Hypothalamus (tissue), 51 donors: Measurements from ENCODE around the gene CD300LG.

Experiments
- DNase-seq, 51 donors: peaks; one replicate each; lab custom pipeline; 2025; lab: John Stamatoyannopoulos, UW

The CD300LG gene

DNA sequence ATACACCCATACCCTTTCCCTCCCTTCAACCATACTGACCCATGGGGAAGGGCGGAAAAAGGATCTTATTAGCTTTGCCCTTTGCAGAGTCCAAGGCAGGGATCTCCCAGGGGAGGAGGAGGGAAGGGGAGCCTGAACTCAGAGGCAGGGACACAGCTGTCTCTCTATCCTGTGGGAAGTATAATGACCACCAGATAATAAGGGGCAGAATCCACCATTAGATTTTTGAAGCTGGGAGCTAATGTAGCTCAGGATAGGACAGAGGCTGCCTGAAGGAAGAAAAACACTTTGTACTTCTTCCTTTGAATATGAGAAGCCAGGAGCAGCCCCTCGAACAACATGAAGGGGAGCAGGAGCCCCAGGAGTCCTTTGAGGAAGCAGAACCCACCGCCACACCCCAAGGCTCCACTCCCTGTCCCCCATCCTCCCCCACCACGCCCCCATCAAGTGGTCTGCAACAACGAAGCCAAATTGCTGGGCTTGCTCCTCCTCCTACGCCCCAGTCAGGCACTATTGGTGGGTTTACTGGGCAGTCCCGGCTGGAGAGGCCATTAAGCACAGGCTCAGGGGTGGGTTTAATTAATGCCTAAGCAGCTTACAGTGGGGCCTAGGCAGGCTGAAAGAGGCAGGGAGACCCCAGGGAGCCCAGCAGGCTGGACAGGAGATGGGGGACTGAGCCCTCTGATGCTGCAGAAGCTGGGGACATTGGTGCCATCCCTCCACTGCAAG is 55.0 kb downstream of the CD300LG start:
- no peak for DNase-seq

DNA sequence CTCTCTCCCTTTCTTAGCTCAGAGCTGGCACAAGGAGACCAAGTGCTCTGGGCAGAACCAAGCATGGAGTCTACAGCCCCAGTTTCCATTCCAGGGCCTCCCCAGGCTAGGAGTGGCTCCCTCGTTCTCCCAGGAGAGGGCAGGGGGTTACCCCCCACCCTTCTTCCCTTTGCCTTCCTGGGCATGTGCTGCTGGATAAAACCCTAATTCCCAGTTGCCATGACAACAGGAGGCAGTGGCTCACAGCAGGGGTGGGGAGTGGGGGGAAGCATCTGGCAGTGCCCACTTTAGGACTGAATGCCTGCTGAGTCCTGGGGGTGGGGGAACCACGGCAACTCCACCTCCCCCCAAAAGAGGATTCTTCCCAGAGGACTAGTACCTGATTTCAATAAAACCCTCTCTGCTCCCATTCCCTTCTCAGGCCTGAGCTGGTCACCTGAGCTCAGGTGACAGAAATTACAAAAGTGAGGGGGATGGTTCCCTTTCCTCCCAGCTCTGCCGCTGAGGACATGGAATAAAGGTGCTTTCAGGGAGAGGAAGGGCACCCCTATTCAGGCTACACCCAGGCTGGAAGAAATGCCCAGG is 58.5 kb downstream of the CD300LG start:
- peak in 15 of 51 donors; percentile 10 to 40 (median 26) for DNase-seq

DNA sequence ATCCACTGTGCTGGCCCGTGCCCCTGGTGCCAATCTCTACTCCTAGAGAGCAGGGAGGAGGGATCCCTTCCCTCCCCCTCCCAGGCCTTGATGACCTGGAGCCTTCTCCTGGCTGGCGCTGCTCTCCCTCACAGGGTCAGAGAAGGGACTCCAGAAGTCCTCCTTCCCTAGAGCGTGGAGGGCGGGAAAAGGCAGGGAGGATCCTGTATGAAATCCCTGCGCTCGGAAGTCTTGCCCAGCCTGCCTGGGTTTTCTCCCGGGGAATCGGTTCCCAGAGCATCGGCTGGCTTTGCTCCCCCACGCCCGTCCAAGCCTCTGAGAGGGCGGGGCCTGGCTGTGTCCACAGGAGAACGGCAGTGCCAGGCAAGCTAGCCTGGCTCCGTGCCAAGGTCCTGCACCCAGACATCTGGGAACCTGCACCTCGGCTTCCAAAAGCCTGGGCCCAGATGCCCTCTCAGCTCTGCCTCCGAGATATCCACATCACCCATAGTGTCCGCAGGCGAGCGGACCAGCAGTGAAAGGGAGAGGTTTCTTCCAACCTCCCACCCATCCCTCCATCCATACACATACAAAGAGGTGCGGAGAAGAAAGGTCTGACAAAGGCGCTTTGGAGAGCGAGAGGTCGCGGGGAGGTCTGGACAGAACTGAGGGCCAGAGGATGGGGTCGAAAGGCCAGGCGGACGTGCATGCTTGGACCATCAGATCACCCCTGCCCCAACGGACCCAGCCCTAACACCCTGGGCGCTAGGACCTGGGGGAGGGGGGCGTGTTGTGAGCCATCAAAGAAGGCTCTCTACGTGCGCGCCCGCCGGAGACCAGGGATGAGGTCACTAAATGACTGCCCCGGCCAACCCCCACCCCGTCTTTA is 59.2 kb downstream of the CD300LG start:
- DNase-seq: peak; percentile 39 to 93 (median 83)

DNA sequence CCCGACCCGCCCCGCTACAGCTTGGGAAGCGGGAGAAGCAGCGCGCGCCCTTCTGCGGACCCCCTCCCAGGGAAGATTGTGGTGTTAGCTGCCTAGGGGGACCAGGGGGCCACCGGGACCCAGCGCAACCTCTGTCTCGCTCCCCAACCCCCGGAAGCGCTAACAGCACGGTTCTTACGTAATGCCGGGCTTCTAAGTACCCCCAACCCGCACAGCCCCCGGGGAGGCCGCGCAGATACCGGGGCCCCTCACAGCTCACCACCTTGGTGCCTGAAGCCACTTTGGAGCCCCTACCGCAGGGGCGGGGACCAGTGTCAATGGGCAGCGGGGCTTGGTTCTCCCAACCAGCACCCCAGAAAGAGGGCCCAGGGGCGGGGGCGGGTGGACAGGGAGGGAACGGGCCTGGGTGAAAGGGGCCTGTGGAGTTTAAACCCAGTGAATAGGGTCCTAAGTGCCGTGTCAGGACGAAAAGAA is 60.0 kb downstream of the CD300LG start:
- DNase-seq: peak in 20 of 51 donors; percentile 41 to 83 (median 61)

DNA sequence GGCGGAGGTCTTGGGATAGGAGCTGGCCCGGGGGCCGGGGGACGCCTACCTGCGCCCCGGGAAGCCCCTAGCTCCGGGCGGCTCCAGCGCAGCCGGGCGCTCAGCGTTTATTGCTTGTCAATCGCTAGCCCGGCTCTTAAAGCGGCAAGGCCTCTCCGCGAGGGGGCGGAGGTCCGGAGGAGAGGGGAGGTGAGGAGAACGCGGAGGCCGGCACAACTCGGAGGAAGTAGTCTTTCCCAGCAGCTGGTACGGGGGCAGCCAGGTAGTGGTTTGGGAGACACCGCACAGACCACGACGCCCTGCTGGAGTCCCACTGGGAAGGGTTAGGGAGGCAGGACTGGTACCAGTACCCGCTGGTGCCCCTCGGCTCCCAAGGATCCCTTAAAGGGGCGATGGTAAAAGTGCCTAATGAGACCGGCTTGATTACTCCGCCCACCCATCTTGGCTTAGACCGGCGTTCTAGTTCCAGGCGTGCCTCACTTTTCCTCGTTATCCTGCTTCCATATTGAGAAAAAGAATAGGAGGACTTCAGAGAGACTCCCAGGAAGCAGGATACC is 60.5 kb downstream of the CD300LG start, which contains the start of gene MPP2:
TSS of gene MPP2 (minus strand) at position 112 of the 557 bp plus-strand sequence. CDS start 3,076 bp downstream, outside the sequence.
- DNase-seq: peak; percentile 50 to 96 (median 75)

DNA sequence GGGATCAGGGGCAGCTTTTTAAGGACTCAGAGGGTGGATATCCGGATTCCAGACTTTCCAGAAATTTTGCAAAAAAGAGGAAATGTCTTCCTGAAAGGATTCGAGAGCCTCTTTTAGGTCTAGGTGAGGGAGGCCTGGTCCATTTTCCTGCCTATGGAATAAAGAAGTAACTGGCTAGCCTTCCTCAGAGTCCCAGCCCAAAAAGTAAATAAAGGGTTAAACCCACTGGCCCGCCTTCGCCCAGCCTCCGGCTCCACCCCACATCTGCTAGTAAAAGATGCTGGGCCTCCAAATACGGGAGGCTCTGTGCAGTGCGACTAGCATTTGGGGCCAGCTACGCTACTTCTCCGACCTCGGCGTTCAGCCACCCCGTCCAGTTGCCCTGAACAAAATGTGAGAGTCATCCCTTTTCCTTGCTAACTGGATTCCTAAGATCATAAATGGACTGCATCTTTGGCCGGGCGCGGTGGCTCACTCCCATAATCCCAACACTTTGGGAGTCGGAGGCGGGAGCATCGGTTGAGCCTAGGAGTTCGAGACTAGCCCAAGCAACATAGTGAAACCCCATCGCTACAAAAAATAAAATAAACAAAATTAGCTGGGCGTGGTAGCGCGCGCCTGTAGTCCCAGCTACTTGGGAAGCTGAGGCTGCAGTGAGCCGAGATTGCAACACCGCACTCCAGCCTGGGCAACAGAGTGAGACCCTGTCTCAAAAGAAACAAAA is 61.2 kb downstream of the CD300LG start:
- DNase-seq: peak in 50 of 51 donors; percentile 21 to 94 (median 73)

DNA sequence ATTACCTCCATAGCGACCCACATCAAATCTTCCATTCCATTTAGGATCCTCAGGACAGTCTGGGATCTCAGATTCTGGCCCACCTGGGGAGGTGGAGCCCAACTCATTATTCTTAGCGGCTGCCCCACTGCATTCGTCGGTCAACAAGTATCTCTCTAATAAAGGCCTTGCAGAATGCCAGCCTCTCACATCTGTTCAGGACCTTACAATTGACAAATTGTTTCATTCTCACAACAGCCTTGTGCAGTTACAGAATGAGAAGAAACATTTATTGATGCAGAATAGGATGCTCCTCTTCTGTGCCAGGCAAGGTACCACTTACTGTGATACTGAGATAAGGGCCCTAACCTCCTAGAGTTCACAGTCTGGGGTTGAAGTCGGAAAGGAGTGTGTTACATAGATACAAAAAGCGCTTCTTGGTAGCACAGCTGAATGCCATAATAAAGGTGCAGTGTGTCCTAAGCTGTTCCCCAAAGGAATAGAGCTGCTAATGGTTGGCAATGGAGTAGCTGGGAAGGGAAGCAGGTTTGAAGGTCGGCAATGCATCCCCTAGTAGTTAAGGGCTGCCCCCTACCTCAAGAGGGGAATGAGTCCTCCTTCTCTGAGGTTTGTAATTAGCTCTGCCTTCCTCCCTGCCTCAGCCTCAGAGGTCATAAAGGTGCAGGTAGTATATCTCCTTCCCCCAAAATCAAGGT is 62.7 kb downstream of the CD300LG start:
- peak in 10 of 51 donors; percentile 5 to 54 (median 16) for DNase-seq

DNA sequence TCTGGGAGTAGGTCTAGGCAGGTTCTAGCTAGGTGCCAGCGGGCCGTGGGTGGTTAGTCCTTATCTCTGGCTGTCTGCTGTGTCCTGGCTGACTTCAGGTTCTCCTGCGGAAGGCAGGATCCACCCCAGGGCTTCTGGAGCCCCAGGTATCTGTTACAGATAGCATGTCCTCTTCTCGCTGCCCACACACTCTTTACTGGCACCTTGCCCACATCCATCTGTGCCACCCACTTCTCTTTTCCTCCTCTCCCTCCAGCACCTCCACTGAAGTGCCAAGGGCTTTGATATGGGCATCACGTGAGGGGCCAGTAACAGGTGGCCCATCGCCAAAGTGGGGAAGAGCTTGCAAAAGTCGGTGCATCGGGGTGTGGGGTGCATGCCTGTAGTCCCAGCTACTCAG is 64.9 kb downstream of the CD300LG start:
- no peak for DNase-seq

DNA sequence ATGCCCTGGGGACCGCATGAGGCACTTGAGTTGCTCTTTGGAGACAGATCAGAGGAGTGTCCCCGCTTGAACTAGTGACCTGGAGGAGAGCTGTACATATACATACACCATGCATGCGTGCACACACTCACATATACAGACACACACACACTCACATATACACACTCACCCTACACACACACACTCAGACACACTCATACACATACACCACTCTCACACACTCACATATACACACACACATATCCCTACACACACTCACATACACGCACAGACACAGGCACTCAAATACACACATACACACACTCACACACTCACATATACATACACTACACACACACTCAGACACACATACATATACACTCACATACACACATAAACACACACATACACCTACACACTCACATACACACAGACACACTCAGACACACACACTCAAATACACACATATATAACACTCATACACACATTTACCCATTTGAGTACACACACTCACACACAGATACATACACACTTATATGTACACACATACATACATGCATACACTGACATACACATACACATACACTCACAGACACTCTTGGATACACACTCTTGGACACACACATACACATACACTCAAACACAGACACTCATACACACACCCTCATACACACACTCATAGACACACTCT is 65.8 kb downstream of the CD300LG start:
- DNase-seq: no peak
